Thyroid gland (tissue), 4 donors: ENCODE results near the gene DOLK.

ENCODE experiments used
- CTCF ChIP-seq, 6 experiments: fragments of 200-600 bp in 3 of 6; fragments of 450-650 bp in 3 of 6; sonication (generic) in 3 of 6; IDR thresholded peaks; one replicate each; pipeline ENCODE4 v1.5.1; 2016 to 2019; ENCODE audit warnings: antibody characterized with exemption in 6 of 6, mild to moderate bottlenecking in 2 of 6, inconsistent platforms in 1 of 6, moderate library complexity in 1 of 6
- POLR2A ChIP-seq, 2 donors: fragments of 450-650 bp; IDR thresholded peaks; one replicate each; pipeline ENCODE4 v1.6.1; 2017; ENCODE audit warnings: antibody characterized with exemption in 2 of 2, mild to moderate bottlenecking in 2 of 2, moderate library complexity in 1 of 2

GRCh38 chr9:128943832-128944620 is 3.4 kb downstream of the DOLK start:
- TF ChIP-seq CTCF (IDR thresholded peaks at IDR 0.05) (no peak), POLR2A (IDR thresholded peaks at IDR 0.05) (no peak)
